A204.1 (cell line): ENCODE measurements around the gene ARHGAP20.
"Not testable (repeated sequence)": the region's sequence is repeated elsewhere in the genome, so short reads cannot be mapped to it uniquely, and the experiment has no call there.

Source experiments
- FAIRE-seq: peaks from 2 replicates; lab custom pipeline; 2012; peaks lifted over from hg19 to GRCh38; lab: Jason Lieb, UNC

ARHGAP20 gene

GRCh38 chr11:110720431-110721275 lies 8.4 kb upstream of the ARHGAP20 start:
- FAIRE-seq = no peak

GRCh38 chr11:110716361-110716760 lies 4.1 kb upstream of the ARHGAP20 start:
- no peak for FAIRE-seq

GRCh38 chr11:110715541-110715940 lies 3.3 kb upstream of the ARHGAP20 start:
- FAIRE-seq = no peak

GRCh38 chr11:110713449-110713776 lies 1.2 kb upstream of the ARHGAP20 start:
- FAIRE-seq = no peak

- no peak for FAIRE-seq
Measured at GRCh38 chr11:110712659-110713448, 617 bp upstream of the ARHGAP20 start.

- no peak for FAIRE-seq
Measured at GRCh38 chr11:110711448-110711775, 825 bp downstream of the ARHGAP20 start.

GRCh38 chr11:110710628-110711381 lies 1.4 kb downstream of the ARHGAP20 start:
- no peak for FAIRE-seq

GRCh38 chr11:110704210-110704864 lies 7.9 kb downstream of the ARHGAP20 start:
- no peak for FAIRE-seq

- no peak for FAIRE-seq
Measured at GRCh38 chr11:110691926-110692325, 20.3 kb downstream of the ARHGAP20 start.

GRCh38 chr11:110689306-110689705 lies 22.9 kb downstream of the ARHGAP20 start:
- peak; percentile 30 for FAIRE-seq

GRCh38 chr11:110679323-110679975 lies 32.8 kb downstream of the ARHGAP20 start:
- no peak for FAIRE-seq

- FAIRE-seq = no peak
Measured at GRCh38 chr11:110675548-110675947, 36.7 kb downstream of the ARHGAP20 start.

GRCh38 chr11:110665689-110666465 lies 46.4 kb downstream of the ARHGAP20 start:
- FAIRE-seq = no peak

GRCh38 chr11:110655967-110656366 lies 56.3 kb downstream of the ARHGAP20 start:
- no peak for FAIRE-seq

GRCh38 chr11:110654456-110654855 lies 57.8 kb downstream of the ARHGAP20 start:
- peak; percentile 25 for FAIRE-seq

GRCh38 chr11:110645253-110645652 lies 67.0 kb downstream of the ARHGAP20 start:
- FAIRE-seq = no peak

GRCh38 chr11:110634370-110634769 lies 77.9 kb downstream of the ARHGAP20 start:
- FAIRE-seq = no peak

GRCh38 chr11:110631551-110631950 lies 80.7 kb downstream of the ARHGAP20 start:
- no peak for FAIRE-seq

- FAIRE-seq = no peak
Measured at GRCh38 chr11:110629594-110629993, 82.6 kb downstream of the ARHGAP20 start.

- no peak for FAIRE-seq
Measured at GRCh38 chr11:110621826-110622225, 90.4 kb downstream of the ARHGAP20 start.

- FAIRE-seq = not testable (repeated sequence)
Measured at GRCh38 chr11:110619366-110619765, 92.9 kb downstream of the ARHGAP20 start.
